GM23248 (cell line): ENCODE measurements around the gene ATP5PF. TPM values are rescaled to one million over a fixed set of nuclear protein-coding genes. Genes with fewer than 3 reads are reported as not detected.
A peak's percentile ranks its signal among the peaks of the same experiment; 100 is the strongest.

Experiments
- DNase-seq: peaks from one replicate; pipeline ENCODE4 v3.0.0-alpha.2; 2015
- H2AFZ ChIP-seq: fragments of 200-600 bp; sonication (generic); 2 replicates; pipeline ENCODE4 v1.6.1; 2016; ENCODE audit warnings: antibody characterized with exemption
- H3F3A ChIP-seq: fragments of 200-600 bp; sonication (generic); 2 replicates; pipeline ENCODE4 v1.6.1; 2016; ENCODE audit warnings: mild to moderate bottlenecking, antibody characterized with exemption, mixed run types; ENCODE audit not compliant: insufficient read depth
- H3K27ac ChIP-seq: fragments of 200-600 bp; sonication (generic); 2 replicates; pipeline ENCODE4 v1.5.1; 2016; ENCODE audit warnings: mild to moderate bottlenecking
- H3K27me3 ChIP-seq: fragments of 200-600 bp; sonication (generic); replicated peaks from 2 replicates; pipeline ENCODE4 v1.6.1; 2016; ENCODE audit warnings: mild to moderate bottlenecking; ENCODE audit not compliant: insufficient read depth
- H3K36me3 ChIP-seq: fragments of 200-600 bp; sonication (generic); 2 replicates; pipeline ENCODE4 v1.6.1; 2016; ENCODE audit warnings: low read depth, mild to moderate bottlenecking
- H3K4me1 ChIP-seq: fragments of 200-600 bp; sonication (generic); 2 replicates; pipeline ENCODE4 v1.6.1; 2016; ENCODE audit warnings: mild to moderate bottlenecking; ENCODE audit not compliant: insufficient read depth
- H3K4me2 ChIP-seq: fragments of 200-600 bp; sonication (generic); one replicate; pipeline ENCODE4 v1.6.1; 2016; ENCODE audit warnings: mild to moderate bottlenecking; ENCODE audit not compliant: unreplicated experiment
- H3K4me3 ChIP-seq: fragments of 200-600 bp; sonication (generic); 2 replicates; pipeline ENCODE4 v1.5.1; 2016; ENCODE audit warnings: mild to moderate bottlenecking
- H3K79me2 ChIP-seq: fragments of 200-600 bp; sonication (generic); 2 replicates; pipeline ENCODE4 v1.6.1; 2016; ENCODE audit warnings: mild to moderate bottlenecking; ENCODE audit not compliant: insufficient read depth
- H3K9ac ChIP-seq: fragments of 200-600 bp; sonication (generic); 2 replicates; pipeline ENCODE4 v1.6.1; 2016; ENCODE audit warnings: mild to moderate bottlenecking
- H3K9me2 ChIP-seq: fragments of 200-600 bp; sonication (generic); 2 replicates; pipeline ENCODE4 v1.6.1; 2016; ENCODE audit warnings: mixed run types, mild to moderate bottlenecking, moderate library complexity; ENCODE audit not compliant: insufficient read depth
- H3K9me3 ChIP-seq: fragments of 200-600 bp; sonication (generic); one replicate; pipeline ENCODE4 v1.6.1; 2017; ENCODE audit warnings: low read depth
- H4K20me1 ChIP-seq: fragments of 200-600 bp; sonication (generic); 2 replicates; pipeline ENCODE4 v1.6.0; 2016; ENCODE audit not compliant: insufficient read depth
- EZH2 ChIP-seq: fragments of 200-600 bp; sonication (generic); IDR thresholded peaks from 2 replicates; pipeline ENCODE4 v1.6.1; 2018; ENCODE audit warnings: antibody characterized with exemption, mild to moderate bottlenecking; ENCODE audit not compliant: insufficient read depth, poor library complexity, severe bottlenecking
- EZH2phosphoT487 ChIP-seq: fragments of 200-600 bp; sonication (generic); IDR thresholded peaks from 2 replicates; pipeline ENCODE4 v1.6.1; 2018; ENCODE audit warnings: antibody characterized with exemption, moderate library complexity, mild to moderate bottlenecking, low read depth; ENCODE audit not compliant: insufficient read depth
- WGBS, 2 experiments: methylation state at CpG; one replicate each; pipeline ENCODE4 v1.1.6; 2015 to 2017; ENCODE audit warnings: low lambda C conversion rate in 2 of 2, low coverage in 1 of 2; ENCODE audit errors: missing lambda C conversion rate in 2 of 2; 5-methylcytosine and 5-hydroxymethylcytosine counted together
- in situ Hi-C: fragments of 300-500 bp; cut with MboI; formaldehyde crosslinking; loops from 2 replicates; pipeline ENCODE4 v1.15.0; 2020
- polyA plus RNA-seq: library from polyadenylated mRNA; unstranded; fragments of >200 nt; fragmentation: Nextera tagmentation; extraction: Ambion mirVana; gene quantifications from 2 replicates; pipeline ENCODE4 v1.2.1, GENCODE V29; 2016
- total RNA-seq: library from RNA; depleted of rRNA; stranded (reverse); fragments of >200 nt; shearing (Covaris generic); gene quantifications from 2 replicates; pipeline ENCODE4 v1.2.3, GENCODE V29; 2014

Gene ATP5PF
- total and polyA plus RNA-seq, 2 experiments from 2014 or later = 59.3 to 376 TPM

DNA sequence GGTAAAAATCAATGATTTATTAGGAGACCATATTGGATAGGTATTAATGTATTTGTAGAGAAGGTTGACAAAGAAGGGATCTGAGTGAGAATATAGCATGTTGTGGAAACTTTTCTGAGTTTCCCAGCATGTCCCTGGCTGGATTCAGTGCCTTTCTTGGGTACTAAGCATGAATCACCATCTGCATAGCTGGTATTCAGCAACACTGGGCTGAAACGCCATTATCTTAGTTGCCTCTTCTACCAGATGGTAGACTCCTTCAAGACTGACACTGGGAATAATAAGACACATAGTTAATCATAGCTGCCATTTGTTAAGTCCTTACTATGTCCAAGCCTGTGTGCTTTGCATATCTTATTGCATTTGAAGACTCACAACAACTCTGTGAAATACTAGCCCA lies 45.5 kb downstream of the ATP5PF start:
- H2AFZ ChIP-seq = peak overlapping the region; percentile 50; the same call in 1 of the 2 replicates
- peak; percentile 70 for DNase-seq
- H3K4me1 ChIP-seq = peaks cover 16% of the 10 kb centered on the region
- no peaks in the 10 kb centered on the region for H3F3A ChIP-seq
- H3K9me3 ChIP-seq = no peaks in the 10 kb centered on the region
- in situ Hi-C loops = no loop called here
- no peaks in the 10 kb centered on the region for H3K36me3 ChIP-seq
- TF ChIP-seq EZH2phosphoT487 = no peak
- TF ChIP-seq EZH2 = no peak
- 28 to 50% methylated on average over 1 of the region's 1 CpG for WGBS, 2 experiments
- no peaks in the 10 kb centered on the region for H3K27me3 ChIP-seq
- no peaks in the 10 kb centered on the region for H4K20me1 ChIP-seq
- no peak overlapping the region for H3K4me3 ChIP-seq
- H3K79me2 ChIP-seq = no peaks in the 10 kb centered on the region
- H3K9me2 ChIP-seq = no peaks in the 10 kb centered on the region; the same call in 1 of the 2 replicates
- H3K4me2 ChIP-seq = peak overlapping the region; percentile 32
- no peak overlapping the region for H3K9ac ChIP-seq
- peak overlapping the region; percentile 41 for H3K27ac ChIP-seq

DNA sequence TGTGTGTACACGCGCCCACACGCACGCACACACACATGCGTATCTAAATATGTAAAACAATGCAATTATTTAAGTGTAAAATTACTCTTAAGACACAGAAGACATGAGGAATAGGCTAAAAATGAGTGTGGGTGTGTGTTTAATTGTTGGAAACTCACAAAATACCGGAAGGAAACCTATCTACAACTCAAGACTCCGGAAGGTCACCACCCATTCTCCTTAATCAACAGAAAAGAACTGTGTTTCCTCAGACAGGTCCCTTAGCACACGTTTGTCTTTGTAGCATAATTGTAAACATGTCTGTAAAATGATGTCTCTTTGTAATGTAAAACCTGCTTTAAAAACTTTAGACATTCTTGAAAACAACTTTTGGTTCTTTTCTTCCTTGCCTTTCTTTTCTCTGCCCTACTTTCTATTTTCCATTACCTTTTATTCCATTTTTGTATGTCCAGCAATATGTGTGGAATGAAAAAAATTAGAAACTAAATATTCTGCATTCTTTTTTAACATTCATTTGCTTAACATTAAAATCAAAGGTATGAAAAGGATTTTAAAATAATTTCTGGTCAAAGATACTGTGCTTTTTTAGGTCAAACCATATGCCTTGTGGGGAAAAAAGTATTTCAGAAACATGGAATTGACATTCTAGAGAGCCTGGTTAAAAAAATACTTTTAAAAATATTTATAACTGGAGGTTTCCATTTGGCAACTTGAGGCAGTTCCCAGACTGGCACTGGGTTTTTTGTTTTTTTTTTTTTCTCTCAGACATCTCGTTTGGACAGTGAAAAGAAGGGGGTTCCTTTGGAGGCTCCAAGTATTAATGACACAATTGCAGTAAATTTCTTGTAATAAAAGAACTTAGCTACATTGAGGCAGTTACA lies 46.2 kb downstream of the ATP5PF start:
- Histone ChIP-seq H3K27me3 (no peaks in the 10 kb centered on the region), H2AFZ (peak overlapping the region; percentile 50; the same call in 1 of the 2 replicates), H3K79me2 (no peaks in the 10 kb centered on the region), H3K9me3 (no peaks in the 10 kb centered on the region), H3K9me2 (no peaks in the 10 kb centered on the region; the same call in 1 of the 2 replicates), H3K27ac (peak overlapping the region; percentile 41), H4K20me1 (no peaks in the 10 kb centered on the region), H3K9ac (no peak overlapping the region), H3K4me1 (peaks cover 16% of the 10 kb centered on the region), H3F3A (no peaks in the 10 kb centered on the region), H3K36me3 (no peaks in the 10 kb centered on the region), H3K4me3 (0 out of 2 replicates have a peak overlapping the region, but pooled peaks have one; percentile 17), H3K4me2 (peak overlapping the region; percentile 32)
- no peak for TF ChIP-seq EZH2
- no peak for TF ChIP-seq EZH2phosphoT487
- in situ Hi-C loops = no loop called here
- 71 to 72% methylated on average over 9 of the region's 9 CpGs for WGBS, 2 experiments
- peak; percentile 20 for DNase-seq

DNA sequence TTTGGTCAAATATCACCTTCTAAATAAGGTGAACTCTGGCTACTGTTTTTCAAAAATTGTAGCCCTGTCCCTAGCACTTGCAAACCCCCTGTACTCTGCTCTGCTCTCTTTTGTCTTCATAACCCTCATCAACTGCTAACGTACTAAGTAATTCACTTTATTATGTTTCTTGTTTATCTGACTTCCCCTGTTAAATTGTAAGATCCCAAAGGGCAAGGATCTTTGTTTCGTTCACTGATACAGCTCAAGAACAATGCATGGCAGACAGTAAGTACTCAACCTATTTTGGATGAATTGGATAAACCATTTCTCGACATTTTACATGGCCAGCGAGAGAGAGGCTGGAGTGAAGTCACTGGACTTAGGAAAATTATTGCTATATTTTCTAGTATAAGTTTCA lies 46.9 kb downstream of the ATP5PF start:
- Histone ChIP-seq H3F3A (no peaks in the 10 kb centered on the region), H3K27me3 (no peaks in the 10 kb centered on the region), H3K79me2 (no peaks in the 10 kb centered on the region), H3K27ac (no peak overlapping the region), H3K4me1 (peaks cover 16% of the 10 kb centered on the region), H3K36me3 (no peaks in the 10 kb centered on the region), H3K9me3 (no peaks in the 10 kb centered on the region), H3K9ac (no peak overlapping the region), H3K4me2 (no peak overlapping the region), H4K20me1 (no peaks in the 10 kb centered on the region), H3K4me3 (no peak overlapping the region), H3K9me2 (no peaks in the 10 kb centered on the region; the same call in 1 of the 2 replicates), H2AFZ (no peak overlapping the region)
- in situ Hi-C loops = no loop called here
- no peak for TF ChIP-seq EZH2phosphoT487
- DNase-seq = no peak
- 86 to 89% methylated on average over 4 of the region's 4 CpGs for WGBS, 2 experiments

DNA sequence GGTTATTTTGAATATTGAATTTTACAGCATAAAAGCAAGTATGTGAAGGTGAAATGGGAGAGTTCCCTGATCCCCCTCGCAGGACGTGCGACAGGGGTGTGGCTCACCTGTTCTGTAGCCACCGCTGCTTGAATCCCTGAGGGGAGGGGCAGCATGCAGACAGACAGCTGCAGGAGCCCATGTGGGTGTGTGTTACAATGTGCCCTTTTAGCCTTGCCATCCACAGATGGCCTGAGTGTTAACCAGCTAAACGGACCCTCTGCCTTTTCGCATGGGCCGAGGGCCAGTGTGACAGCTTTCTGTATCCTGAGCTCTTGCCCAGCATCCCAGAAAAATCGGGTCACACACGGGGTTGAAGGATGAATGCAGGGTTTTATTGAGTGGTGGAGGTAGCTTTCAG lies 52.3 kb downstream of the ATP5PF start:
- H3K9ac ChIP-seq = no peak overlapping the region
- no peaks in the 10 kb centered on the region for H3K9me3 ChIP-seq
- H3K9me2 ChIP-seq = no peaks in the 10 kb centered on the region
- H3K4me1 ChIP-seq = no peaks in the 10 kb centered on the region
- no peaks in the 10 kb centered on the region for H3K36me3 ChIP-seq
- no peak overlapping the region for H3K4me3 ChIP-seq
- in situ Hi-C loops = no loop called here
- H3K27me3 ChIP-seq = no peaks in the 10 kb centered on the region
- TF ChIP-seq EZH2 (no peak), EZH2phosphoT487 (no peak)
- H3K4me2 ChIP-seq = no peak overlapping the region
- no peak for DNase-seq
- H4K20me1 ChIP-seq = no peaks in the 10 kb centered on the region
- H3F3A ChIP-seq = no peaks in the 10 kb centered on the region
- no peaks in the 10 kb centered on the region for H3K79me2 ChIP-seq
- H3K27ac ChIP-seq = no peak overlapping the region
- H2AFZ ChIP-seq = no peak overlapping the region
- WGBS, 2 experiments = 62 to 71% methylated on average over 9 of the region's 9 CpGs
